Measurements from ENCODE around the gene TMEM236. TPM values are rescaled to one million over a fixed set of nuclear protein-coding genes. Genes with fewer than 3 reads are reported as not detected.

Gene TMEM236
- total RNA-seq, 4 donors from 2014 or later: 3.3 to 99.1 (median 77.1) TPM

DNA sequence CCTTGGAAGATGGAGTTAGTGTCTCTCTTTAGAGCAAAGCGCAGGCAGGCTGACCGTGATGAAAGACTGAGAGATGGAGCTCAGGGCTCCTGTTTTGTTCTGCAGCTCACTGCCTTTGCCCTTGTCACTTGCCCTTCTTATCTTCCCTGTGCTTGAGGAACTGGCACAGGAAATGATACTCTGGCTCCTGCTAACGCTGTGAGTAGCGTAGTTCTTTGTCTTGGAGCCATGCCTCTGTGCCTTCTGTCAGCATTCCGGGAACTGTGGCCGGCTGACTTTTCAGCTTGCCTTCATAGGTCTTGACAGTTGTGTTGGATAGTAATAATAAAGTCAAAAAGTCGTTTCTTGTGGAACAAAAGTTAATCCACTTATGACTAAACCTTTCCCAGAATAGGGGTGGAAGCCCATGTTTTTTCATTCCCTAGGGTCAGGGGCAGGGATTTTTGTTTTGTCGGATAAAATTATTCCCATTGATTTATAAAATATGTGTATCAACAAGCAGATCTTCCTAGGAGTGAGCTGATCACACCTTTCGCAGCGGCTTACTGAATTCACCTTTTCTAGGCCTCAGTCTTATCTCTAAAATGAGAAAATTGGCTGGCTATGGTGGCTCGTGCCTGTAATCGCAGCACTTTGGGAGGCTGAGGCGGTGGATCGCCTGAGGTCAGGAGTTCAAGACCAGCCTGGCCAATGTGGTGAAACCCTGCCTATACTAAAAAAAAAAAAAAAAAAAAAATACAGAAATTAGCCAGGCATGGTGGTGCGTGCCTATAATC lies 16.6 kb upstream of the TMEM236 start:
- no peak for DNase-seq
- no peak for TF ChIP-seq POLR2A (IDR thresholded peaks at IDR 0.05)
- TF ChIP-seq, protein P1, sequence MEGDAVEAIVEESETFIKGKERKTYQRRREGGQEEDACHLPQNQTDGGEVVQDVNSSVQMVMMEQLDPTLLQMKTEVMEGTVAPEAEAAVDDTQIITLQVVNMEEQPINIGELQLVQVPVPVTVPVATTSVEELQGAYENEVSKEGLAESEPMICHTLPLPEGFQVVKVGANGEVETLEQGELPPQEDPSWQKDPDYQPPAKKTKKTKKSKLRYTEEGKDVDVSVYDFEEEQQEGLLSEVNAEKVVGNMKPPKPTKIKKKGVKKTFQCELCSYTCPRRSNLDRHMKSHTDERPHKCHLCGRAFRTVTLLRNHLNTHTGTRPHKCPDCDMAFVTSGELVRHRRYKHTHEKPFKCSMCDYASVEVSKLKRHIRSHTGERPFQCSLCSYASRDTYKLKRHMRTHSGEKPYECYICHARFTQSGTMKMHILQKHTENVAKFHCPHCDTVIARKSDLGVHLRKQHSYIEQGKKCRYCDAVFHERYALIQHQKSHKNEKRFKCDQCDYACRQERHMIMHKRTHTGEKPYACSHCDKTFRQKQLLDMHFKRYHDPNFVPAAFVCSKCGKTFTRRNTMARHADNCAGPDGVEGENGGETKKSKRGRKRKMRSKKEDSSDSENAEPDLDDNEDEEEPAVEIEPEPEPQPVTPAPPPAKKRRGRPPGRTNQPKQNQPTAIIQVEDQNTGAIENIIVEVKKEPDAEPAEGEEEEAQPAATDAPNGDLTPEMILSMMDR (IDR thresholded peaks at IDR 0.05): no peak
- Histone ChIP-seq H3K36me3 (no peaks in the 10 kb centered on the region), H3K4me3 (no peak overlapping the region), H3K27me3 (no peaks in the 10 kb centered on the region), H3K9me3 (no peaks in the 10 kb centered on the region), H3K27ac (no peak overlapping the region), H3K4me1 (no peaks in the 10 kb centered on the region)

DNA sequence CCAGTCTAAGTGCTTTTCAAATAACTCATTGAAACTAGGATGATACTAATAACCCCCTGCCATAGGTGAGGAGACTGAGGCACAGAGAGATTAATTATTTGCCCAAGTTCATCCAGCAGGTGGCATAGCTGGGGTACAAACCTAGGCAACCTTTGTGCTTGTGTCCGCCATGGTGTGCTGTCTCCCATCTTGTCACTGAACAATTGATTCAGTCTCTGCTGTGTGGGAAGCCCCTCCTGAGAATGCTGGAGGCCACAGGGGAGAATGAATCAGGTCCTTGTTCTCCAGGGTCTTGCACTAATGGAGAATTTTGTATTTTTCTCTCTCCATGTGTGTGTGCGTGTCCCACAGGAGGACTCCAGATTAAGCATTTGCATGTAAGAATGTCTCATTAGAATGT lies 15.8 kb upstream of the TMEM236 start:
- Histone ChIP-seq H3K27me3 (no peaks in the 10 kb centered on the region), H3K4me1 (no peaks in the 10 kb centered on the region), H3K9me3 (no peaks in the 10 kb centered on the region), H3K4me3 (no peak overlapping the region), H3K36me3 (no peaks in the 10 kb centered on the region), H3K27ac (no peak overlapping the region)
- TF ChIP-seq, protein P1 (IDR thresholded peaks at IDR 0.05): peak in 3 of 6 experiments; percentile 7 to 18 (median 16)
- no peak for TF ChIP-seq POLR2A (IDR thresholded peaks at IDR 0.05)
- no peak for DNase-seq

DNA sequence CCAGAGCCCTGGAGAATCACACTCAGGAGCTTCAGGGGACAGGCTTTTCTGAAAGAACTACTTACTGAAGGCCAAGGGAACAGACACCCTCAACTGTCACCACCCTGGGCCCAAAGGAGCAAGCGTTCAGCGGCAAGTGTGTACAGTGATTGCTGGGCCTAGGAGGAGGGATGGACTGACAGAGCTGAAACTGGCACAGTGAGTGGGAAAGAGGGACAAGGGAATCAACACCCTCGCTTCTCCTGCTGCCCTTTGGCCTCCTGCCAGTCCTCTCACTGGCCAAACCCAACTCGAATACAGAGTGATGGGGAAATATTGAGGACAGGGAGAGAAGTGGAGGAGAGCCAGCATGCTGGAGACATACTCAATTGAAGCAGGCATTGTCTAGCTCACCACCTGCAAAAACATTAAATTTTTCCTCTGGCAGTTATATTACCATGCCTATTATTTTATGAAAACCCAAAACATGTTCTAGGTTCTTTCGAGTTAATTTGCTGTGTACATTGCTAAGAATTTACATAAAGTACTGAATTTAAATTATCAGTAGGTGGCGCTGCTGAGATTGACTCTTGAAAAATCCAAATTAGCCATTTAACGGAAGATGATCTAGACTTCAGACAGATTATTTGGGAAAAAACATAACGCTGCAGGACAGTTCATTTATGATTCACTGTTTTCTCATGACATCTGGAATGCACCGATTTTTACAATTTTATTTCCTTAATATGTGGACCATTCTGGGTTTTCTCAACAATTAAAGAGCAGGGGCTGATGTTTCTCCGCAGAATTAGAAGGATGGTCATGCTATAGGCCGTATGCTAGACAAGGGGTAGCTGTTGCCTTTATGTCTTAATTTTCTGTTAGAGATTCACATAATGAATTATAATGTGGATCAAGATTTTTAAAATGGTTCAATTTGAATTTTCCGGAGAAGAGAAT lies 14.7 kb upstream of the TMEM236 start:
- no peak for DNase-seq

DNA sequence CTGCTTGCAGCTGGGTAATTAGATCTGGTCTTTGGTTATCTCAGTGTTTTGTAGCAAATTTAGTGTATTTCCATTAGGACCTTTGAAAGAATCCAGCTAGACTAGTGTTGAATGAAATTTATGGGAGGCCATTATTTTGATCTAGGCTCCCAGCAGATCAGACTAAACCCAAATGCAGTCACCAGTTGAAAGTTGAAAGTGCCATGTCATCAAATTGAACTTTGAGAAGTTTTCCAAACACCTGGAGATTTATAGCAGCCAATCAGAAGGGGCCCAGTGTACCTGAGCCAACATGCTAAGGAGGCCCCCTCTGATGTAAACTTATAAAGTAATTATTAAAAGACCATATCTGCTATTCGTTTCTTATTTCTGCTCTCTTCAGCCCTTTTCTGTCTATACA lies 11.3 kb upstream of the TMEM236 start:
- DNase-seq: no peak
- Histone ChIP-seq H3K36me3 (no peaks in the 10 kb centered on the region), H3K9me3 (no peaks in the 10 kb centered on the region), H3K4me3 (no peak overlapping the region), H3K4me1 (peaks cover 0 to 8% (median 0%) of the 10 kb centered on the region in 4 donors), H3K27ac (no peak overlapping the region), H3K27me3 (no peaks in the 10 kb centered on the region)
- TF ChIP-seq POLR2A (IDR thresholded peaks at IDR 0.05): no peak
- TF ChIP-seq, protein P1 (IDR thresholded peaks at IDR 0.05): no peak

More for the DNA sequence above, 14.7 kb upstream of the TMEM236 start:
- no peak overlapping the region for H3K27ac ChIP-seq
- no peaks in the 10 kb centered on the region for H3K9me3 ChIP-seq
- H3K4me3 ChIP-seq: no peak overlapping the region
- no peaks in the 10 kb centered on the region for H3K27me3 ChIP-seq
- no peaks in the 10 kb centered on the region for H3K4me1 ChIP-seq
- no peak for TF ChIP-seq POLR2A (IDR thresholded peaks at IDR 0.05)
- TF ChIP-seq, protein P1 (IDR thresholded peaks at IDR 0.05): peak in 5 of 6 experiments; percentile 51 to 76 (median 69)
- H3K36me3 ChIP-seq: no peaks in the 10 kb centered on the region

DNA sequence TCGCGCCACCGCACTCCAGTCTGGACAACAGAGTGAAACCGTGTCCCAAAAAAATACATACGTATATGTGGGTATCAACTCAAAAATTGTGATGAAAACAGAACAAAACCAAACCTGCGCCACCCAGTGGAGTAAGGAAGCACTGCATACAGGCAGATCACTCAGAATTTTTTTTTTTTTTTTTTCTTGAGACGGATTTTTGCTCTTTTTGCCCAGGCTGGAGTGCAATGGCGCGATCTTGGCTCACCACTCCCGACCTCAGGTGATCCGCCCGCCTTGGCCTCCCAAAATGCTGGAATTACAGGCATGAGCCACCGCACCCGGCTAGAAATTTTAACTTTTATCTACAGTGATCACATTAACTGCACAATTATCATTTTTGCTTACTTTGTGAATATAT lies 9.1 kb upstream of the TMEM236 start:
- Histone ChIP-seq H3K27ac (no peak overlapping the region), H3K4me1 (peaks cover 0 to 8% (median 0%) of the 10 kb centered on the region in 4 donors), H3K27me3 (no peaks in the 10 kb centered on the region), H3K4me3 (no peak overlapping the region), H3K9me3 (no peaks in the 10 kb centered on the region), H3K36me3 (no peaks in the 10 kb centered on the region)
- TF ChIP-seq POLR2A (IDR thresholded peaks at IDR 0.05): no peak
- TF ChIP-seq, protein P1 (IDR thresholded peaks at IDR 0.05): peak; percentile 63 to 91 (median 78)
- DNase-seq: peak; percentile 44 to 83 (median 60)

All from Peyer's patch (tissue), 4 donors.